SHP77 treated with DMSO at 0.1 percent for 48 hours (cell line): Measurements from ENCODE around the gene DOCK2.
A peak's percentile ranks its signal among the peaks of the same experiment; 100 is the strongest.
"Not testable (repeated sequence)": the region's sequence is repeated elsewhere in the genome, so short reads cannot be mapped to it uniquely, and the experiment has no call there.

Experiments
- DNase-seq: peaks from one replicate; lab custom pipeline; 2025; lab: John Stamatoyannopoulos, UW

Gene DOCK2

GRCh38 chr5:169943026-169943425 lies 306.0 kb downstream of the DOCK2 start:
- no peak for DNase-seq

GRCh38 chr5:169944115-169944514 lies 307.0 kb downstream of the DOCK2 start:
- DNase-seq: no peak

GRCh38 chr5:169944922-169945680 lies 308.0 kb downstream of the DOCK2 start:
- no peak for DNase-seq

GRCh38 chr5:169945831-169946261 lies 308.8 kb downstream of the DOCK2 start:
- DNase-seq: no peak

- DNase-seq: no peak
These were observed 309.7 kb downstream of the DOCK2 start for GRCh38 chr5:169946743-169947295.

GRCh38 chr5:169950333-169950732 lies 313.3 kb downstream of the DOCK2 start:
- no peak for DNase-seq

- DNase-seq: not testable (repeated sequence)
These were observed 316.1 kb downstream of the DOCK2 start for GRCh38 chr5:169953196-169953595.

- no peak for DNase-seq
These were observed 317.7 kb downstream of the DOCK2 start for GRCh38 chr5:169954786-169955185.

GRCh38 chr5:169956126-169956525 lies 319.1 kb downstream of the DOCK2 start:
- no peak for DNase-seq

- no peak for DNase-seq
These were observed 319.7 kb downstream of the DOCK2 start for GRCh38 chr5:169956756-169957155.

- DNase-seq: no peak
These were observed 321.2 kb downstream of the DOCK2 start for GRCh38 chr5:169958278-169958677.

GRCh38 chr5:169960659-169961058 lies 323.6 kb downstream of the DOCK2 start:
- no peak for DNase-seq

GRCh38 chr5:169964246-169964645 lies 327.2 kb downstream of the DOCK2 start:
- no peak for DNase-seq

GRCh38 chr5:169970339-169970738 lies 333.3 kb downstream of the DOCK2 start:
- DNase-seq: no peak

GRCh38 chr5:169970911-169971765 lies 334.1 kb downstream of the DOCK2 start:
- no peak for DNase-seq

- DNase-seq: no peak
These were observed 334.7 kb downstream of the DOCK2 start for GRCh38 chr5:169971780-169972179.

GRCh38 chr5:169973056-169973455 lies 336.0 kb downstream of the DOCK2 start:
- DNase-seq: no peak

GRCh38 chr5:169974121-169974770 lies 337.2 kb downstream of the DOCK2 start:
- no peak for DNase-seq

- no peak for DNase-seq
These were observed 341.6 kb downstream of the DOCK2 start for GRCh38 chr5:169978714-169979113.

GRCh38 chr5:169979871-169980270 lies 342.8 kb downstream of the DOCK2 start:
- no peak for DNase-seq

GRCh38 chr5:169980418-169981053 lies 343.5 kb downstream of the DOCK2 start, which contains the start of gene INSYN2B:
TSS of gene INSYN2B (minus strand) at chr5:169980495. CDS start at chr5:169883898, 96,597 bp downstream.
- DNase-seq: peak; percentile 17

GRCh38 chr5:169988206-169988605 lies 351.1 kb downstream of the DOCK2 start:
- DNase-seq: no peak
